GM18861 (cell line): ENCODE data around the gene TCF21.
A peak's percentile ranks its signal among the peaks of the same experiment; 100 is the strongest.

Experiments used
- ATAC-seq: cut with Tn5 transposase; IDR thresholded peaks from one replicate; pipeline ENCODE4 v1.9.1; 2021; ENCODE audit not compliant: unreplicated experiment

Gene TCF21

GRCh38 chr6:133889557-133890403 is 867 bp downstream of the TCF21 start:
- no peak for ATAC-seq

DNA sequence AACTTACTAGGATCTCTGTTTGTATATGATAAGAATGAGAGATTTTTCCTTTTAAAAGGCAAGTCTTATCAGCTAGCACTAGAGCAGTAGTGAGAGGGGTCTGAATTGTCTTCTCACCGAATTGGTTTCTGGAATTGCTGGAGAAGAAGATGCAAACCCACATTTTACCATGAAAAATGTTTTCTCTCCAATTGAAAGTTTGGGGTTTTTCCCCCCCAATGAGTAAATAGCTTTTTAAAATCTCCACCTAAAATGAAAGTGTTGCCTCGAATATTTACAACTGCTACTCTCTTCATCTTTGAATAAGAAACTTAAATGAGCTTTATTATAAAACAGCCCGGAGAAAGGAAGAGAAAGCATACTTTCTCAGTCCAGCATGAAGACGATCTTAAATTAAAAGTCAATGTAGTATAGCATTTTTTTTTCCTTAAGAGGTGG is 1.8 kb downstream of the TCF21 start:
- no peak for ATAC-seq

- ATAC-seq: no peak
Measured at GRCh38 chr6:133891149-133891926, 2.4 kb downstream of the TCF21 start.

DNA sequence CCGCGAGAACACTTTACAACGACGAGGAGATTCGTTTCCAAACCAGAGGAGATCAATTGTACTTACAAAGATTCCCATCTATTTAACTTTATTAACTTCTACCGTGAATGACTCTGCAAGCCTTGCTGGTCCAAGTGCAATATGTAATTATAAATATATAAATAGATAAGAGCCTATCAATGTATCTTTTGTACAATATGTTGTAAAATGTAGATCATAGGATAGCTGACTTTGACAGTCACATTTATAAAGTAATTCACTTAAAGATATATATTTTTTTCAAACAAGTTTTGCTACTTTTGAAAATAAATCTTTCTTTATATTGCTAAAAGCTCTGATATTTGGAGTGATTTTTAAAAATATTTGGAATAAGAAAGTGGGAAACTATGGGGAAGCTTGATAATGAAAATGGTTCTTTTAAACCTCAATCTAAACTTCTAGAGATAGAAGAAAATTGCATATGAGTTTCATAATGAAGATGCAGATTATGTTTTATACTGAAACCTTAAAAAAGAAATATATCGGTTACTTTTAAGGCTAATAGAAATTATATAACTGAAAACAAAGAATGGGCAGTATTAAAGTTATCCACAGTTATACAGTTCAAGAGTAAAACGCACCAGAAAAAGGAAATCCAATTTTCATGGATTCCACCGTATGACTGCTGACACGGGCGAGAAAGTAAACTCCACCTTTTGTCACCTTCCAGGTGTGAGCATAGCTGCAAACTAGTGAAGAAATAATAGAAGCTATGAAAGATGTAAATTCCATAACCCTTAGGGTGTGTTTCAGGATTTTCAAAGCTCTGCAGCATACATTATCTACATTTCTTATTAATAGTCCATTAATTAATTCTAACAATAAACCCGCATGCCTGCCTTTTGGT is 3.3 kb downstream of the TCF21 start:
- ATAC-seq: no peak

GRCh38 chr6:133892813-133893691 is 4.1 kb downstream of the TCF21 start:
- ATAC-seq: no peak

GRCh38 chr6:133893946-133894345 is 5.0 kb downstream of the TCF21 start:
- ATAC-seq: no peak

DNA sequence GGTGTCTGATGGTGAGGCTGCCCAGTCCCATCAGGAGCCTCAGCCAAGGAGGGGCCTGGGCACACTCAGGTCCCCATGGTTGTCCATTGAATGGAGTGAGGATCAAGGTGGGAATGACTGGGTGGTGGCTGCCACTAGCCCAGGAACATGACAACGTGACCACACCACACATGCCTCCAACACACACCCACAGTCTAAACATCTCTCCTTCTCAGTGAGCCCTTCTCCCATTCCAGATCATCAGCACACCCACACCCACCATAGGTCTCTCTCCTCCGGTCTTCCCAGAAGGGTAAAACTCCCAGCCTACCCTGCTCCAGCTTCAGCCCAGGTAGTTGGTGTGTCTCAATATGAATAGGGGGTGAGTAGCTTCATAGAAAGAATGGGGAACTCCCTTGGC is 5.5 kb downstream of the TCF21 start:
- no peak for ATAC-seq

DNA sequence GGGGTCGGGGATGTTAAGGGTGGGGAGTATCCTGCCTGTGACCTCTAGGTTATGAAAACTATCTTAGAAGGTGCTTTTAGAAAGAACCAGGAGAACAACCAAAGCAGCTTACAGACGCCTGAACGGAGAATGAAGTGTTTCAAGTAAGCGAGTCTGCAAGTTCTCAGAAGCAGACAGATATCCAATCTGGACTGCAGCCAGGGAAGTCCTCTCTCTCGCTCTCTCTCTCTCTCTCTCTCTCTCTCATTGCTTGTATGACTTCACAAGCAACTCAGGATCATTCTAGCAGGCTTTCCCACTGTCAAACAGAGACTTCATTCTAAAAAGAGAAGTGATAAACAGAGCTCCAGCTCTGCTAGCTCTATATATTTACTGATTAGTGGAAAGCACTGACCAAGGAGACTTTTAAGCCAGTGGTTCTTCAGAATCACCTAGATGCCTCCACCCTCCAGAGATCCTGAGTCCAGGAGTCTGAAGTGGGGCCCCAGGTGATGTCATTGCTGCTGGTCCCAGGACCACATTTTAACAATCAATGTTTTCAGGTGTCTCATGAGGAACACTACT is 6.0 kb downstream of the TCF21 start:
- no peak for ATAC-seq

DNA sequence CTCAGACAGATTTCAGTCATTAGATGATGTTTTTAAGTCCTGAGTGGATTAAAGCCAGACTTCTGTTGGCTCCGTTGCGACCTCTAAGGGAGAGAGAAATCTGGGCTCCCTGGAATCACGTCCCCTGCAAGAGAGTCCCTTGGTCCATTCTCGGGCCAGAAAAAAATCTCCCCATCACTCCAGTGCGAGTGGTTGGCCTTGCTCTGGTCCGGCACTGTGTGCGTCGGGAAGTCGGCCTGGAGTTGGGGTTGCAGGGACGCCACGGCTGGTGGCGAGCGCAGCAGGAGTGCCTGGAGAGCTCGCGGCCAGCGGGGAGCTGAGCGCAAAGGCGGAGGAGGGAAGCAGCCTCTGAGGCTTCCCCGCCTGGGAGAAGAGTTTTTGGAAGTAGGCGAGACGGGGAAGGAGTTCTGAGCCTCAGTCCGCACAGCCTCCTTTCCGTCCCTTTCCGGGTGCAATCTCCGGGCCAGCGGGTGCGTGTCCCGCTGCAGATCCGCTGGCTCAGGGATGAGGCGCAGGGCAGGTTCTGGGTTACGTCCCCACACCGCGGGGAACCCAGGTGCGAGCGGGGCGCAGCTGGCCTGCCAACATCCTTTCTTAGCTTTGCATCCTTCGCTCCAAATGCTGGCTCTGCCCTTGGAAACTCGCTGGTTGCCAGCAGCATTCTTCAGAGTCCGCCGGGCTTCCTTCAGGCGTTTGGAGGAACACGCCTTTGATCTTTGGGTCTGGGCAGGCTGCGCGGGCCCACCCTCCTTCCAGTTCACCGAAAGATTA is 6.8 kb downstream of the TCF21 start:
- no peak for ATAC-seq

DNA sequence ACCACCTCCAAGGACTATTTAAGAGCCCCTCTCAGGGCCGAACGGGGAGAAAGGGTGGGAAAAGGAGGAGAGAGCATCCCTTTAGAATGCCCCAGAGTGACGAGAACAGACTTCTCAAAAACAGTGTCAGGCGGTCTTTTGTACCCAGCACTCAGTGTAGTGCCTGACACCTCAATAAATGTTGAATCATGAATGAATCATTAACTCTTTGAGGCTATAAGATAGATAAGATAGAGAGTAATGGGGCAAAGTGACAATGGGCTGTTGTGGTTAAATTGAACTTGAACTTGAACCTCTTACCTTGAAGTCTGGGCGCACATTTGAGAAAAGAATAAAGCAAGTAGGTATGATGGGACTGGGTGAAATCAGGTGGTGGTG is 7.4 kb downstream of the TCF21 start:
- ATAC-seq: no peak

DNA sequence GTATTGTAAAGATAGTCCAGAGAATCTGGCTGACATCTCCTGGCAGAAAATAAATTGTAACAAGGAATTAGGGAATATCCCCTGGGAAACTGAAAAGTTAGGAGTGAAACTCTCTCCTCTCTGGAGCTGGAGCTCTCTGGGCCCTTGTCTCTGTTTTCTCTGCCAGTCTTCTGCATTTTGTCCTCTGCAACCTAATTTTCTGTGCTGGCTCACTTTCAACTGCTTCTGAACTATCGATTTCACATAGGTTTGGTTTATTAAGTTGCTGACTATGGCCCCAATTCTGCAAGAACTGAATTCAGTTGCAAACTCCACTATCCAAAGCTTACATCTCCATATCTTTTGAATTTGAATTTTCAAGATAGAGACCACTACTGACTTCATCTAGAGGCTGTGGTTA is 9.3 kb downstream of the TCF21 start:
- ATAC-seq: no peak

DNA sequence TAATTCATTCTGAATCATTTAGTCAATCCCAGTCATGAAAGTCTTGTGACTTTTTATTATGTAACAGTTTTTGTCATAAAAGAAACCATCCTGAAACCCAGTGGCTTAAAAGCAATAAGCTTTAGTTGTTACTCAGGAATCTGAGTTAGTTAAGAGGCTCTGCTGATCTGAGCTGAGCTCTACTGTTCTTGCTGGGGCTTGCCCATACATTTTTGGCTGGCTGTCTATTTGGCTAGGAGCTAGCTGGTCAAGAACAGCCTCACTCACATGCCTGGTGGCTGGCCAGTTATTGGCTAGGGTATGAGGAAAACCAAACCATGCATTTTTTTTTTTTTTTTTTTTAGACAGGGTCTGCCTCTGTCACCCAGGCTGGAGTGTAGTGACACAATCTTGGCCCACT is 10.6 kb downstream of the TCF21 start:
- ATAC-seq: no peak

- no peak for ATAC-seq
Measured at GRCh38 chr6:133903855-133904254, 14.9 kb downstream of the TCF21 start.

GRCh38 chr6:133906050-133906449 is 17.1 kb downstream of the TCF21 start:
- ATAC-seq: no peak

- peak; percentile 72 for ATAC-seq
Measured at GRCh38 chr6:133916650-133917151, 27.8 kb downstream of the TCF21 start.

- ATAC-seq: no peak
Measured at GRCh38 chr6:133917781-133918180, 28.9 kb downstream of the TCF21 start.

GRCh38 chr6:133918208-133918930 is 29.5 kb downstream of the TCF21 start:
- no peak for ATAC-seq

- ATAC-seq: no peak
Measured at GRCh38 chr6:133919362-133919761, 30.4 kb downstream of the TCF21 start.
